Motor neuron (in vitro differentiated cells): ENCODE results near the gene HP1BP3. TPM values are rescaled to one million over a fixed set of nuclear protein-coding genes. Genes with fewer than 3 reads are reported as not detected.

Experiments
- ATAC-seq, 8 experiments: fragments of 200-7000 bp; cut with Tn5 transposase; replicated peaks in 6 of 8; 2 replicates each; pipeline ENCODE4 v1.8.0; 2021; ENCODE audit warnings: mild to moderate bottlenecking in 8 of 8, moderate library complexity in 8 of 8
- H3K27ac ChIP-seq, 2 donors: fragments of 250-450 bp; sonication (Bioruptor Pico); 2 replicates each; pipeline ENCODE4 v1.9.0; 2021; ENCODE audit warnings: antibody characterized with exemption in 2 of 2, mild to moderate bottlenecking in 2 of 2, moderate library complexity in 1 of 2
- H3K4me1 ChIP-seq, 2 donors: fragments of 250-450 bp; sonication (Bioruptor Pico); replicated peaks in 1 of 2; 2 replicates each; pipeline ENCODE4 v1.6.1; 2021; ENCODE audit warnings: antibody characterized with exemption in 2 of 2, mild to moderate bottlenecking in 2 of 2, moderate library complexity in 1 of 2
- H3K4me3 ChIP-seq, 5 donors: fragments of 250-450 bp; sonication (Bioruptor Pico); 2 replicates each; pipeline ENCODE4 v1.9.0; 2021; ENCODE audit warnings: antibody characterized with exemption in 5 of 5, mild to moderate bottlenecking in 5 of 5, moderate library complexity in 4 of 5
- WGBS, 10 experiments: fragments of 450-650 bp; shearing (Covaris generic); methylation state at CpG; one replicate each; pipeline ENCODE4 v1.0.0; 2022; 5-methylcytosine and 5-hydroxymethylcytosine counted together
- in situ Hi-C, 9 experiments: fragments of 400-800 bp; cut with MboI; loops; one replicate each; pipeline ENCODE4 v1.15.0; 2021; ENCODE audit warnings: low sequenced_read_pairs in 9 of 9, low pct_unique_long_range_greater_than_20kb in 2 of 9; ENCODE audit not compliant: unreplicated experiment in 9 of 9
- total RNA-seq, 8 experiments: library from RNA; unstranded; fragments of 300-600 nt; gene quantifications; 2 replicates each; pipeline versions ENCODE4 v1.2.3 to v1.2.4, GENCODE V29; 2022

The HP1BP3 gene
- total RNA-seq, 8 experiments from 2014 or later = 90.1 to 328 (median 166) TPM

- peaks cover 0 to 4% of the 10 kb centered on the region in 2 donors for H3K4me1 ChIP-seq
- H3K4me3 ChIP-seq = no peak overlapping the region
- in situ Hi-C loops = loop anchor here in 1 of 9 experiments (25.0 kb wide), 1 partner anchor 111 kb away; no protein-coding TSS in a partner anchor
- WGBS, 10 experiments = 65 to 100% (median 78%) methylated on average over 1 to 3 of the region's 3 CpGs
- peak overlapping the region in 1 of 2 donors; percentile 31 for H3K27ac ChIP-seq
- no peak for ATAC-seq
Measured at GRCh38 chr1:20751462-20751990, 35.6 kb downstream of the HP1BP3 start.

GRCh38 chr1:20742671-20743070 lies 44.4 kb downstream of the HP1BP3 start:
- no peak for ATAC-seq
- Histone ChIP-seq H3K27ac (no peak overlapping the region), H3K4me1 (no peaks in the 10 kb centered on the region), H3K4me3 (no peak overlapping the region)
- in situ Hi-C loops = no loop called here

GRCh38 chr1:20740781-20741180 lies 46.3 kb downstream of the HP1BP3 start:
- Histone ChIP-seq H3K27ac (no peak overlapping the region), H3K4me3 (no peak overlapping the region), H3K4me1 (no peaks in the 10 kb centered on the region)
- no peak for ATAC-seq
- in situ Hi-C loops = no loop called here
- 86 to 100% (median 98%) methylated on average over 1 to 2 of the region's 2 CpGs; no CpG with 5 or more reads in 2 of the 10 experiments for WGBS, 10 experiments

GRCh38 chr1:20739225-20739624 lies 47.9 kb downstream of the HP1BP3 start:
- Histone ChIP-seq H3K4me3 (no peak overlapping the region), H3K4me1 (no peaks in the 10 kb centered on the region), H3K27ac (no peak overlapping the region)
- no peak for ATAC-seq
- WGBS, 10 experiments = 0 to 95% (median 86%) methylated on average over 1 to 2 of the region's 2 CpGs; no CpG with 5 or more reads in 1 of the 10 experiments
- in situ Hi-C loops = no loop called here

GRCh38 chr1:20735581-20736111 lies 51.5 kb downstream of the HP1BP3 start:
- Histone ChIP-seq H3K4me1 (peaks cover 12 to 13% of the 10 kb centered on the region in 2 donors), H3K27ac (no peak overlapping the region), H3K4me3 (no peak overlapping the region)
- 92 to 100% (median 97%) methylated on average over 2 to 7 of the region's 7 CpGs; no CpG with 5 or more reads in 1 of the 10 experiments for WGBS, 10 experiments
- in situ Hi-C loops = no loop called here
- ATAC-seq = no peak

GRCh38 chr1:20733360-20733975 lies 53.6 kb downstream of the HP1BP3 start:
- H3K4me3 ChIP-seq = peak overlapping the region; percentile 41 to 82 (median 47)
- 0 to 40% (median 28%) methylated on average over 1 to 7 of the region's 7 CpGs; no CpG with 5 or more reads in 2 of the 10 experiments for WGBS, 10 experiments
- no peak overlapping the region for H3K27ac ChIP-seq
- in situ Hi-C loops = no loop called here
- peaks cover 21 to 22% of the 10 kb centered on the region in 2 donors for H3K4me1 ChIP-seq
- ATAC-seq = peak in 7 of 8 experiments; percentile 10 to 44 (median 34)

GRCh38 chr1:20732588-20733359 lies 54.3 kb downstream of the HP1BP3 start, which contains the start of gene SH2D5:
Gene SH2D5, minus strand, starts transcription at chr1:20732703. Its CDS starts 4,659 bp downstream, at chr1:20728044.
- Histone ChIP-seq H3K4me3 (peak within 1 kb of the TSS; percentile 41 to 82 (median 47)), H3K4me1 (peaks cover 21 to 22% of the 10 kb centered on the region in 2 donors), H3K27ac (no peak within 1 kb of the TSS)
- in situ Hi-C loops = no loop called here
- WGBS, 10 experiments = 0 to 10% (median 7%) methylated on average over 1 to 25 of the region's 38 CpGs; no CpG with 5 or more reads in 2 of the 10 experiments
- peak; percentile 65 to 80 (median 70) for ATAC-seq

GRCh38 chr1:20732071-20732587 lies 55.0 kb downstream of the HP1BP3 start:
- peaks cover 21 to 22% of the 10 kb centered on the region in 2 donors for H3K4me1 ChIP-seq
- 0 to 2% (median 0%) methylated on average over 1 to 12 of the region's 55 CpGs; no CpG with 5 or more reads in 5 of the 10 experiments for WGBS, 10 experiments
- peak overlapping the region; percentile 41 to 82 (median 47) for H3K4me3 ChIP-seq
- peak; percentile 55 to 85 (median 80) for ATAC-seq
- in situ Hi-C loops = no loop called here
- H3K27ac ChIP-seq = no peak overlapping the region

- Histone ChIP-seq H3K4me3 (peak overlapping the region; percentile 41 to 82 (median 47)), H3K4me1 (peaks cover 21 to 22% of the 10 kb centered on the region in 2 donors), H3K27ac (no peak overlapping the region)
- 0 to 100% (median 83%) methylated on average over 1 to 11 of the region's 62 CpGs; no CpG with 5 or more reads in 3 of the 10 experiments for WGBS, 10 experiments
- in situ Hi-C loops = no loop called here
- ATAC-seq = peak; percentile 3 to 44 (median 28)
Measured at GRCh38 chr1:20731057-20731991, 55.8 kb downstream of the HP1BP3 start.

- H3K4me3 ChIP-seq = no peak overlapping the region
- in situ Hi-C loops = no loop called here
- no peak overlapping the region for H3K27ac ChIP-seq
- WGBS, 10 experiments = 0 to 100% (median 71%) methylated on average over 1 to 3 of the region's 4 CpGs; no CpG with 5 or more reads in 5 of the 10 experiments
- peaks cover 21 to 22% of the 10 kb centered on the region in 2 donors for H3K4me1 ChIP-seq
- ATAC-seq = no peak
Measured at GRCh38 chr1:20730690-20731056, 56.4 kb downstream of the HP1BP3 start.

- in situ Hi-C loops = no loop called here
- ATAC-seq = peak in 3 of 8 experiments; percentile 4 to 6 (median 6)
- Histone ChIP-seq H3K27ac (no peak overlapping the region), H3K4me1 (peaks cover 21 to 22% of the 10 kb centered on the region in 2 donors), H3K4me3 (peak overlapping the region in 1 of 5 donors; percentile 3)
- WGBS, 10 experiments = 11 to 49% (median 20%) methylated on average over 1 to 7 of the region's 19 CpGs; no CpG with 5 or more reads in 5 of the 10 experiments
Measured at GRCh38 chr1:20729990-20730689, 57.0 kb downstream of the HP1BP3 start.
